Choroid plexus epithelial cell (primary cell): ENCODE results near the gene MBTPS1.
A peak's percentile ranks its signal among the peaks of the same experiment; 100 is the strongest.

Experiments used
- DNase-seq: peaks from one replicate; pipeline ENCODE4 v3.0.0-alpha.2; 2010; ENCODE audit warnings: low read depth
- H3K4me3 ChIP-seq: 2 replicates; pipeline ENCODE4 v1.5.1; 2011; ENCODE audit warnings: low read depth, mild to moderate bottlenecking, control low read depth, low read length, moderate library complexity
- TF ChIP-seq, protein P1 (sequence below): conservative IDR thresholded peaks from 2 replicates; pipeline ENCODE4 v1.5.1; 2011; ENCODE audit warnings: low read depth, mild to moderate bottlenecking, control low read depth, inconsistent platforms, low read length, moderate library complexity

MBTPS1 gene

GRCh38 chr16:84053237-84053636, 63.5 kb downstream of the MBTPS1 start:
- DNase-seq = no peak
- TF ChIP-seq, protein P1, sequence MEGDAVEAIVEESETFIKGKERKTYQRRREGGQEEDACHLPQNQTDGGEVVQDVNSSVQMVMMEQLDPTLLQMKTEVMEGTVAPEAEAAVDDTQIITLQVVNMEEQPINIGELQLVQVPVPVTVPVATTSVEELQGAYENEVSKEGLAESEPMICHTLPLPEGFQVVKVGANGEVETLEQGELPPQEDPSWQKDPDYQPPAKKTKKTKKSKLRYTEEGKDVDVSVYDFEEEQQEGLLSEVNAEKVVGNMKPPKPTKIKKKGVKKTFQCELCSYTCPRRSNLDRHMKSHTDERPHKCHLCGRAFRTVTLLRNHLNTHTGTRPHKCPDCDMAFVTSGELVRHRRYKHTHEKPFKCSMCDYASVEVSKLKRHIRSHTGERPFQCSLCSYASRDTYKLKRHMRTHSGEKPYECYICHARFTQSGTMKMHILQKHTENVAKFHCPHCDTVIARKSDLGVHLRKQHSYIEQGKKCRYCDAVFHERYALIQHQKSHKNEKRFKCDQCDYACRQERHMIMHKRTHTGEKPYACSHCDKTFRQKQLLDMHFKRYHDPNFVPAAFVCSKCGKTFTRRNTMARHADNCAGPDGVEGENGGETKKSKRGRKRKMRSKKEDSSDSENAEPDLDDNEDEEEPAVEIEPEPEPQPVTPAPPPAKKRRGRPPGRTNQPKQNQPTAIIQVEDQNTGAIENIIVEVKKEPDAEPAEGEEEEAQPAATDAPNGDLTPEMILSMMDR = no peak
- H3K4me3 ChIP-seq = no peak overlapping the region

- no peak overlapping the region for H3K4me3 ChIP-seq
- no peak for DNase-seq
- TF ChIP-seq, protein P1 = no peak
Measured at GRCh38 chr16:84052071-84052622, 64.6 kb downstream of the MBTPS1 start.

DNA sequence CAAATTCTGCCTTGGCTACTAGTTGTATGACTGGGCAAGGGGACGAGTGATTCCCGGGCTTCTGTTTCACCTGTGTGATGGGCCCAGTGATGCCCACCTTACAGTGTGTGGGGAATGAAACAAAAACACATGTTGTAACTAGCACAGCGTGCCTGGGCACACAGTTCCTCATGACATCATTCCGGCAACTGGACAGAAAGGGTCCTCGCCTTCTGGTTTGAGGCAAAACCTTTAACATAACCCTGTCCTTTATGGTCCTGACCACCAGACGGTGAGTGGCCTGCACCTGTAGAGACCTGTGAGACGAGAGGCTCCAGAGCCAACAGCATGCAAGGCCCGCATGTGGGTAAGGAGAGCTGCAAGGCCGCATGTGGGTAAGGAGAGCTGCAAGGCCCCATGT, 66.4 kb downstream of the MBTPS1 start:
- H3K4me3 ChIP-seq = no peak overlapping the region
- no peak for DNase-seq
- TF ChIP-seq, protein P1 = no peak

DNA sequence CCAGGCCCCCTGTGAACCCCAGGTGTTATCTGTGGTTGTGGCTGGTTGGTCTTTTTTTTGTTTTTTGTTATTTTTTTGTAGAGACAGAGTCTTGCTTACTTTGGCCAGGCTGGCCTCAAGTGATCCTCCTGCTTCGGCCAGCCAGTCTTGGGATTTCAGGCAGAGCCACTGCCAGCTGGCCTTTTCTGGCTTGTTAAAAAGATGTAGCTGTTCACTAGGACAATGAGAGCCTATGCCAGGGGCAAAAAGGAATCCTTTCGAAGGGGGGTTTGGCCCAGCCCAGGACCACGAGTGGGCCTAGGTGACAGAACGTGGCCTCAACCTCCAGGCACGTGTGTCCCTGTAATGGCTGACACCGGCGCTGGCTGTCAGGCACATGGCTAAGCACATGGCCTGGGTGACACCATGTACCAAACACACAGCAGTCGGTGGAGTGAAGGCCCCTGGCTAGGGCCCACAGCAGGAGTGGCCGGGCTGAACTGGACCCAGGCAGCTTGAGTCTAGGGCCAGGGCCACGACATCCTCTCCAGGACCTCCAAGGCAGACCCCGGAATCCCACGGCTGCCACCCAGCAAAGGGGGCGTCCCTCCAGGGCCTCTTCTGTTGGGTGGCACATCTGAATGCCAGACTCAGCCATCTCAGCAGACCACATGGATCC, 67.2 kb downstream of the MBTPS1 start:
- DNase-seq = no peak
- TF ChIP-seq, protein P1 = no peak
- no peak overlapping the region for H3K4me3 ChIP-seq

DNA sequence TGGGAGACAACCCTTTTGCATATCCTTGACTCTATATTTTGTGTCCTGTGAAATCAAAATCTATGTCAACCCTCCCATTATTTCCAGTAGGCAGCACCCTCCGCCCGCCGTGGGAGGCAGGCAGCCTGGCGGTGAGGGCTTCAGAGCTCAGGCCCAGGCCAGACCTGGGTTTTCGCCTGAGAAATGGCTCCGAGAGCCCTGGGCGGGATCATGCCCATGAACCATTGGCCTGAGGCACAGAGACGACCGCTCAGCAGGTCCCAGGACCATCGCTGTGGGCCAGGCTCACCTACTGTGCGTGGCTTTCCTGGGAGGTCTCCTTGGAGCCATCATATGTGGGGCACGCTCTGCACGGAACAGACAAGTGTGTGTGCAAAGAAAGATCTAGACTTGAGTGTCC, 67.9 kb downstream of the MBTPS1 start:
- H3K4me3 ChIP-seq = no peak overlapping the region
- no peak for DNase-seq
- TF ChIP-seq, protein P1 = no peak

GRCh38 chr16:84048270-84048669, 68.5 kb downstream of the MBTPS1 start:
- DNase-seq = no peak
- TF ChIP-seq, protein P1 = peak; percentile 26
- H3K4me3 ChIP-seq = no peak overlapping the region

GRCh38 chr16:84047626-84048025, 69.1 kb downstream of the MBTPS1 start:
- DNase-seq = no peak
- TF ChIP-seq, protein P1 = no peak
- no peak overlapping the region for H3K4me3 ChIP-seq
